GM23248 (cell line): ENCODE data around the gene MFSD2A.

Source experiments
- EZH2 ChIP-seq: fragments of 200-600 bp; sonication (generic); IDR thresholded peaks from 2 replicates; pipeline ENCODE4 v1.6.1; 2018; ENCODE audit warnings: antibody characterized with exemption, mild to moderate bottlenecking; ENCODE audit not compliant: insufficient read depth, poor library complexity, severe bottlenecking
- EZH2phosphoT487 ChIP-seq: fragments of 200-600 bp; sonication (generic); IDR thresholded peaks from 2 replicates; pipeline ENCODE4 v1.6.1; 2018; ENCODE audit warnings: antibody characterized with exemption, moderate library complexity, mild to moderate bottlenecking, low read depth; ENCODE audit not compliant: insufficient read depth

DNA sequence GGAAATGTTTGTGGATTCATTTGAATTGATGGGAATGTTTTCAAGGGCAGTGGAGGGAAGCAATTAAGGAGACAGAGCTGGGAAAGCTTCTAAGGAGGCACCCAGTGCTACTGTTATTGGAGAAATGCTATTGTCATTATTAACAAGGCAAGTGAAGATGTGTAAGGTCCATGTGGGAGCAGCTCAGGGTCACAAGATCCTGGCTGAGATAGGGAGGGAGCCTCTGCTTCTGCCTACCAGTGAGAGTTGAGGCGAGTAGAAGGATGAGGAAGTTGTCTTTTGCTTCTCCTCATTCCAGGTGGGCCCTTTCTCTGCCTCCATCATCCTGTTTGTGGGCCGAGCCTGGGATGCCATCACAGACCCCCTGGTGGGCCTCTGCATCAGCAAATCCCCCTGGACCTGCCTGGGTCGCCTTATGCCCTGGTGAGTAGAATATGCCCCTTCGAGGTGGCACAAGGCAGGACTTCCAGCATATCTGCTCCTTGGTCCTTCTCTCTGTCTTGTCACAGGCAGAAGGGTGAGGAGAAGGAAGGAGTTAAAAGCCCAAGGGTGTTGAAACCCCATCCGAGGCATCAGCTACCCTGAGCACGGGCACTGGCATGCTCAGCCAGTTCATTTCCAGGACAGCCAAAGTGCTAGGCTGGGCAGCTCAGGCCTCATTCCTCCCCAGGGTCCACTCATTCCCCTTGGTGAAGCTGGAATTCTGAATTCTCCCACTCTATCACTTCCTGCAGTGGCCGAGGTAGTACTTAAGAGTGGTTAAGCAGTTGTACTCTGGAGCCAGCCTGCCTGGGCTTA lies 3.7 kb downstream of the MFSD2A start:
- TF ChIP-seq EZH2 (no peak), EZH2phosphoT487 (no peak)
